CD1c-positive myeloid dendritic cell (primary cell): ENCODE data around the gene MTRF1.
A peak's percentile ranks its signal among the peaks of the same experiment; 100 is the strongest.
"Not testable (repeated sequence)": the region's sequence is repeated elsewhere in the genome, so short reads cannot be mapped to it uniquely, and the experiment has no call there.

ENCODE experiments used
- DNase-seq: peaks from one replicate; pipeline ENCODE4 v3.0.0-alpha.2; 2016; ENCODE audit errors: extremely low spot score

The MTRF1 gene

DNA sequence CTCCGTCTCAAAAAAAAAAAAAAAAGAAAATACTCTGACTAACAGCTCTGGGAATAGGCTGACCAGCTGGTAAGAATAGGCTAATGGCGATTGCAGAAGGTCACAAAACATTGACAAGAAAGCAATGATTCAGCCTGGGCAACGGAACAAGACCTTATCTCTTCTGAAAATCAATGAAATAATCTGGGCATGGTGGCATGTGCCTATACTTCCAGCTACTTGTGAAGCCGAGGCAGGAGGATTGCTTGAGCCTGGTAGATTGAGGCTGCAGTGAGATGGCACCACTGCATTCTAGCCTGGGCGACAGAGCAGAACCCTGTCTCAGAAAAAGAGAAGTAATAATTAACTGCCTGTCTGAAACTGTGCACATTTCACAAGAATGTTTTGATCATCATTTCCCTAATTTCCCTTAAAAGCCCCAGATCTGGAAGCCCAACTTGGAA lies 18.8 kb upstream of the MTRF1 start:
- peak; percentile 67 for DNase-seq

DNA sequence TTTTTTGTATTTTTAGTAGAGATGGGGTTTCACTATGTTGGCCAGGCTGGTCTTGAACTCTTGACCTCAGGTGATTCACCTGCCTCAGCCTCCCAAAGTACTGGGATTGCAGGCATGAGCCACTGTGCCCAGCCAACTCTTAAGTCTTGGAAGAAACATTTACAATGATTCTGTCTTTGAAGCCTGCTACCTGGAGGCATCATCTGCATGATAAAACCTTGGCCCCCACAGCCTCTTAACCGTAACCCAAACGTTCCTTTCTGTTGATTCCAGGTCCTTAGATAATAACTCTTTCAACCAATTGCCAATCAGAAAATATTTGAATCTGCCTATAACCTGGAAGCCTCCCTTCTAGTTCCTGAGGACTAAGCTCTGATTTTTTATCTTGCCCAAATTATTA lies 15.8 kb upstream of the MTRF1 start:
- not testable (repeated sequence) for DNase-seq

DNA sequence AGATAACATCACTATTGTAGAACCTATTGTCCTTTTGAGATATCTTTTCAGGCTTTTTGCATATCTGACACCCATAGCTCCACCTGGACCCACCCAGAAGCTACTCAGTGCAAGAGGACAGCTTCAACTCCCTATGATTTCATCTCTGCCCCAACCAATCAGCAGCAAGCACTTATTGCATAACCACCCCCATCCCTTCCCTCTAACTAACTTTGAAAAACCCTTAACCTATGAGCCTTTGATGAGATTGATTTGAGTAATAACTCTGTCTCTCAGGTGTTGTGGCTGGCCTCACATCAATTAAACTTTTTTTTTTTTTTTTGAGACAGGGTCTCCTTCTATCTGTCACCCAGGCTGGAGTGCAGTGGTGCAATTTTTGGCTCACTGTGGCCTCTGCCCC lies 13.4 kb upstream of the MTRF1 start:
- no peak for DNase-seq

DNA sequence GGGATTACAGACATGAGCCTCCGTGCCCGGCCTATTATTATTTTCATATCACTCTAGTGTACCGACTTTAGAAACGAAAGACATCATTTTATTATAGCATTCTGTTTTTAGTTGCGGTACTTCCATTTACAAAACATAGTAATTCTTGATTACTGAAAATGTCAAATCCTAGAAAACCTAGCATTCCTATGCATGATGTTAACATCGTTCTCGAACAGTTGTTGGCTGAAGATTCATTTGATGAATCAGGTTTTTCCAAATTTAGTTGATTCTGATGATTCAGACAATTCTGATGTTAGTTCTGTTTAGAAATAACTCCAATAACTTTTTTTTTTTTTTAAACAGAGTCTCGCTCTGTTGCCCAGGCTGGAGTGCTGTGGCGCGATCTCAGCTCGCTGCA lies 11.5 kb upstream of the MTRF1 start:
- DNase-seq = no peak

DNA sequence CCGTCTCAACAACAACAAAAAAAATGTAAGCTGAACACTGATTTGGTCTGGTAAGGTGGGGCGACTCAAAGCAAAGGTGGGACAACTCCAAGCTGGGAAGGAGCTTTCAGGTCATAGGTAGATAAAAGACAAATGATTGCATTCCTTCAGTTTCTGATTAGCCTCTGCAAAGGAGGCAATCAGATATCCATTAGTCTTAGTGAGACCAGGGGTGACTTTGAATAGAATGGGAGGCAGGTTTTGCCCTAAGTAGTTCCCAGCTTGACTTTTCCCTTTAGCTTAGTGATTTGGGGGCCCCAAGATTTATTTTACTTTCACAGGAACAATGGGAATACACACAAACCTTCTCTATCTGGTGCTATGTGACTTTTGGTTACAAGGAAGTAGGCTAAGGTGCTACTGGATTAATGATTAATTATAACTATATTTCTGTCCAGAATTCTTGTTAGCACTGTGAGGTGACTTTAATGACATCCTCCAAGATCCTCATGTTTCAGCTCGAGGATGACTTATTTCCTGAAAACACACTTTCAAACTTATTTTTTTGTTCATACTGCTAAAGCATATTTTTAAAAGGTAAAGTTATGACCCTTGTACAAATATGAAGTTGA lies 10.6 kb upstream of the MTRF1 start:
- DNase-seq = no peak

DNA sequence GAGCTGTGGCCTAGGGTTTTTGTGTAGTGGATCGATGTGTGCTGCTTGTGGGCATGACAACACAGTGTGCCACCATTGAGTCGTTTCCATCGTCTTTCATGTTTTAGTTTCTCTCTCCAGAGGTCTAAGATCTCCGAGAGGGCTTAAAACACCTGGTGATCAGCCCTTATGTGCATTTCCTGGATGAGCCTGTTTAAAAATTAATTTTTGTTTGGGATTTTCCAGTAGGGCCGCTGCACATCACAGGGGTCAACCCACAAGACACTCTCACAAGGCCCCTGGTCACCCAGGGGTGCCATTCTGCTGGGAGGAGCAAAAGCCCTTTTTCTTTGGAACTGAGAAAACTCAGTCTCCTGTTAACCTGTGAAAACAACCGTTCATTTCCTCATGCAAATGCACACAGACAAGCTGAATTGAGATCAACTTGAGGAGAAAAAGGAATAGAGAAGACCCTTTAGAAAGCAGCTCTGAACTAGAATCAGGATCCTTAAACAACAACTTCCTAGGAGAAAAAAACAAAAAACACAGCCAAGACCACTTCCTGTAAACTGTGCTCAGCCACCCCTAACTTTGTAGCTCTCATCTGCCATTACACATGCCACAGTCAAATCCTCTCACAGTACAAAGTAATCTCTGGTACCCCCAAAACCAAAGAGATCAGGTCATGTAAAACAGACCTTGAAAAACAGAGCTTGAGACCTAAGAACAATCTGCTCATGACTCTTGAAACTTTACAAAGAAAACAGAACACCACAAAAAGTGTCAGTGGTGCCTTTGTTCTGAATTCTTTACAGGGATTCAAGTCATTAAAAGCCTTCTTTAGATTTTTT lies 8.3 kb upstream of the MTRF1 start:
- DNase-seq = no peak

DNA sequence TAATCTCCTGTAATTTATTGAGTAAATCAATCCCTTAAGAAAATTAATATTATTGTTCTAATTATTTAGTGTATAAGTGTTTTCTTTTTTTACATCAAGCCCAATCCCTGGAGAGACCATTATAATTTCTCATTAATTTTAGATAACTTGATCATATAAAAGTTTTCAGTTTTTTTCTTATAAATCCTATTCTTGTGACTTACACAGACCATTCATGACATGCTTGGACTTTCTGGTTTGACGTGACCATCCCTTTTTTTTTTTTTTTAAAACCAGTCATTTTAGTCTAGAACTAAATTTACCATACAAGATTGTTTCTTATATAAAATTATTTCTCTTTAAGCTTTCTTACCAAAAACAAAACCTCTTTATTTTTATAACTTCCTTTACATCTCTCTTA lies 5.4 kb upstream of the MTRF1 start:
- no peak for DNase-seq

DNA sequence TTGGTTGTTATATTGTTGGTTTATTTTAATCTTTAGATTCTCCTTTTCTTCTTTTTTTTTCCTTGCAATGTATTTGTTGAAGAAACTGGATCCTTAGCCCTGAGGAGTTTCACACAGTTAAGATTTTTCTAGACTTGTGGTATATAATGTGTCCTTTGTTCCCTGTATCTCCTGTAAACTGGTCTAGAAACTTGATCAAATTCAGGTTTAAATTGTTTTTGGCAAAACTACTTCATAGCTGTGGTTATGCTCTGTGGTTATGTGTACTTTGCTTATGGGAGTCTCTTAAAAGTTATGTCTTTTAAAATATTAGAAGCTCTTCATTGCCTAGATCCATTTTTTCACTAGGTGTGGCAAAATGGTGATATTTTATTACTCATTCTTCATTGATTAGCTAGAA lies 3.7 kb upstream of the MTRF1 start:
- no peak for DNase-seq

DNA sequence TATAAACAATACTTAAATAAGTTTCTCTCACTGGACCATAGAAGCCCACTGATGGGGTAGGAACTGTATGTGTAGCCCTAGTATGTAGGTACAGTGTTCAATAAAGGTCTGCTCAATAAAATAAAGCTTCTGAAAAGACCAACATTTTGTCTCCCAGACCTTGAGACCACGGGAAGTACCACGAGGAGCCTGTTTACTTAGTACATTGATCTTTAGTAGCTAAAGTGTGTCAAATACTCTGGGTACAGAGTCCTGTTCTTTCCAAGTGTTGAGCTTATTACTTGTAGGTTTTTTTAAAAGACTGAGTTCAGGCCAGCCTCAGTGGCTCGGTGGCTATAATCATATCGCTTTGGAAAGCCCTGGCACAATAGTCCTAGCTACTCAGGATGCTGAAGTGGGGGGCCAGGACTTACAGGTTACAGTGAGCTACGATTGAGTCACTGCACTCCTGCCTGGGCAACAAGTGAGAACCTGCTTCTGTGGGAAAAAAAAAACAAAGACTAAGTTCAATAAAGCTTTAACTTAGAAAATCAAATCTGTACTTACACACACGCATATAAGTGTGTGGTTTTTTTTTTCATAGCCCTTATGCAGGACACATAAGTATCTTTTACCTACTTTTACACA lies 3.4 kb downstream of the MTRF1 start:
- no peak for DNase-seq

DNA sequence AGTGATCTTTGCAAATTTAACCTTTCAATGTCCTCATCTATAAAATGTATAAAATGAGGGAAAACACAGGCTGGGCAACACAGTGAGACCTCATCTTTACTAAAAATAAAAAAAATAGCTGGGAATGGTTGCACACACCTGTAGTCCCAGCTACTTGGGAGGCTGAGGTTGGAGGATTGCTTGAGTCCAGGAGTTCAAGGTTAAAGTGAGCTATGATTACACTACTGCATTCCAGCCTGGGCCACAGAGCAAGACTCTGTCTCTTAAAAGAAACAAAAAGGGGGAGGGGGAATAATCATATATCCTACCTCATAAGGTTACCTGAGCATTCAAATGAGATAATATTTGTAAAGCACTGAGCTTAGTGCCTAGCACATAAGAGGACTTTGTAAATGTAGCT lies 5.8 kb downstream of the MTRF1 start:
- no peak for DNase-seq

DNA sequence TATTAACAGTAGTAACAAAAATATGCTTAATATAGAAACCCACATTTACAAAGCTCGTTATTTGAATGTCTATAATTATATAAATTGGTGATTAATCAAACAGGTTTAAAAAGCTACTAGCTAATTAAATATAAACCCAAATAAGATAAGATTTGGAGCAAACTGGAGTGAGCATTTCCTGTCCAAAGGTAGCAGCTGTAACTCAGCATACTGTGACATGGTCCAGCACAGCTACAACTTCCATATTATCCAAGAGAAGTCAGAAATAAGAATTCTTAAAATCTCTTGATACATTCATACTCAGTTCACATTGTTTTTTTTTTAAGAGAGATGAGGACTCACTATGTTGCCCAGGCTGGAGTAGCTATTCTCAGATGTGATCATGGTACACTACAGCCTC lies 8.5 kb downstream of the MTRF1 start:
- DNase-seq = no peak

DNA sequence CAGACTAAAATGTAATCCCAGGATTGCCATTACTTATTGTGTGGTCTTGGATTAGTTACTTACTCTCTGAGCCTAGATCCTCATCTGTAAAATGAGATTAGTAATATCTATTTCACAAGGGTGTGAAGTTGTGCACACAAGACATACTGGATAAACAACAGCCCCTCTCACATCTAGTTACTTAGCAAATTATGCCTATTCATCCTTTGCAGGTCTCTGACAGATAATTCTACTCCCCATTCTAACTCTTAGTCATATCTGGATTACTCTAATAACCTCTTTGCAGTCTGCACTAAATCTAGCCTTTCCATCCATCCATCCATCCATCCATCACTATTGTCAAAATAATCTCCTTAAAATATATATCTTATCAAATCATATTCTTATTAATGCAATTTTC lies 12.4 kb downstream of the MTRF1 start:
- DNase-seq = no peak

DNA sequence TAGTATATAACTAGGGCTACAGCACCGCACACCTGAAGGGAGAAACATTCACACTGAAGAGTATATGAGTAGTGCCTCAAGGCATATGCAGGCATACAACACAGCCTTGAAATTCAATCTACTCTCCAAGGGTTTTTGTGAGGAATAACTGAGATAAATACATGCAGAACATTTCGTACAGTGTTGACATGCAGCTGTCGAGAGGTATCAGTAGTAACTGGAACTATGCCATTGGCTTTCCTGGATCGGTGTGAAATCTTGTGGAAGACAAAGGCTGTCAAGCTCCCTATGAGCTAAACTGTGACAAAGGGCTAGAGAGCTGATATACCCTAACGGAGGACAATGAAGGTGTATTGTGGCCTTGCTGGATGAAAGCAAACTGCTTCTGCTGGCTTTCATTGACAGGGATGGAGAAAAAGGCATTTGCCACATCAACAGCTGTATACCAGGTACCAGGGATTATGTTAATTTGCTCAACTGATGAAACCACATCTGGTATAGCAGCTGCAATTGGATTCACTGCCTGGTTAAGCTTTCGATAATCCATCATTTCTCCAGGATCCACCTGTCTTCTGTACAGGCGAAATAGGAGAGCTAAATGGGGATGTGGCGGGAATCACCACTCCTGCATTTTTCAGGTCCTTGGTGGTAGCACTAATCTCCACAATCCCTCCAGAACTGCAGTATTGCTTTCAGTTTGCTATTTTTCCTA lies 16.3 kb downstream of the MTRF1 start:
- no peak for DNase-seq

DNA sequence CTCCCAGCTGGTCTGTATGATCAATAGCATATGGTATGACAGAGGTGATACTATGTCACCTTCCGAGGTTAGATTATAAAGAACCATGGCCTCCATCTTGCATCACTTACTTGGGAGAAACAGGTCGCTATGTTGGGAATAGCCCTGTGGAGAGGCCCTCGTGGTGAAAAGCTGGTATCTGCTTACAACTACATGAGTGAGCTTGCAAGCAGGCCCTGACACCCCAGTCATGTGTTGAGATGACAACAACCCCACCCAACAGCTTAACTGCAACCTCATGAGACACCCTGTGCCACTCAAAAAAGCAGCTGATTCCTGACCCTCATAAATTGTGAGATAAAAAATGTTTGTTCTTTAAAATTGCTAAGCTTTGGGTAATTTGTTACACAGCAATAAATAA lies 18.8 kb downstream of the MTRF1 start:
- DNase-seq = no peak

DNA sequence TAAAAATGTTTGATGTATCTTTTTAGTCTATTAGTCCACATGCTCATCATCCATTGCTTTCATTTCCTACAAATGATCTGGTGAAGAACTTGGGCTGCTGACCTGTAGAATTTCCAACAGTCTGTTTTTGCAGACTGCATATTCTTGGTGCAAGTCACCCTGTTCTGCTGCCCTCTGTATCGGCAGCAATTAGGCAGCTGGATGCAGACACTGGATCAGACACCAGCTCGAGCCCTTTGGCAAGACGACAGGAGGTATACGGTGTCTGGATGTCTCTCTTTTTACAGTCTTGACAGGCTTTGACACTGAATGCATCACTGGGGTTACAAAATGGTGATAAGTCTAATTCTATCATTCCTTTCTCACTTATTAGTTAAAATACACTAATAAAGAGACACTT lies 21.8 kb downstream of the MTRF1 start:
- DNase-seq = no peak

DNA sequence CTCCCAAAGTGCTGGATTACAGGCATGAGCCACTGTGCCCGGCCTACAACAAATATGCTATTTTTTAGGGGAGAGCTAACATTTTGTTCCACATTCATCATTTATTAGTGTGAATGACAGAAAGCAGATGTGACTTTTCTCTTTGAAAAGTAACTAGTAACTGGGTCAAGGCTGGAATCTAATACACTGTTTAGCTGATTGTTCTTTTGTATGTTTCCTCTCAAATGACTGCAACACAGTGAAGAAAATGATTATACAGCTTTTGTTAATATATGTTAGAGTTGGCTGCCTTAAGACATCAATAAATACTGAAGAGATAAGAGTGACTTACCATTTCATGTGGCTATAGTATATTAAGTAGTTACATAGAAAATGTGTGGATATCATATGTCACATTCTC lies 27.0 kb downstream of the MTRF1 start:
- DNase-seq = no peak

DNA sequence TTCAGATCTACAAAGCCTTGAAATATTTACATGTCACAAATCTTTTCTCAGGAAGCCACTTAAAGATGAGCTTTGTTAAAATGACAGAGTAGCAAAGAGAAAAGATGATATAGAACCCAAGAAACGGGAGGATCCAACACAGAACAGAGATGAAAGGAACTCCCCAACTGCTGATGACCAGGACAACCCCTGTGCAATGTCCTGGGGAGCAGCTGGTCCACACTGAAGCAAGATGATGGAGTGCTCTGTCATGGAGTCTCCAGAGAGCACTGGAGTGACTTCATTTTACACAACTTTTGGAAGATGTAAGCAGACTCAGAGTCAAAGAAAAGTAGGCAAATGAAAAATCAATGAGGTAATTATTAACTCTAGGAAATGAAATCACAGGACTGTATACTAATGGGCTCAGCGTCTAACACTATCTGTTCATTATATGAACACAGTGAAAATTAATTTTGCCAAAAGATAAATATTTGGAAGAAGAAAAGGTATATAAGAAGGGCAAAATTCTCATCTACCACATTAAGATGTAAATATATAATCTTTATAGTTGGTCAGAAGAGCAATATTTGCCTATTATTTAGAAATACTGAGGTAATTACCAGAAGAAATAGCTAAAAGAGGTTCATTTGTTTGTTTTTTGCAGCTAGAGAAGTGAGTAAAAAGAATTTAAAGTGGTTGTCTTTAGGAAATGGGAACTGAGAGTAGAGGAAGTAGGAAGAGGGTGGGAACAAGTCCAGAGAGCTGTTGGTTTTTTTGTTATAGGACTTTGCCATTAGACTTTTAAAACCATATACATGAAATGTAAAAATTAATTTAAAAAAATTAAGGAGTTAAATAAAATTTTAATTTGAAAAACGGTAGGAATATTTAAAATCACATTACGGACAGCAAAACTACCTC lies 30.5 kb downstream of the MTRF1 start:
- peak; percentile 48 for DNase-seq

DNA sequence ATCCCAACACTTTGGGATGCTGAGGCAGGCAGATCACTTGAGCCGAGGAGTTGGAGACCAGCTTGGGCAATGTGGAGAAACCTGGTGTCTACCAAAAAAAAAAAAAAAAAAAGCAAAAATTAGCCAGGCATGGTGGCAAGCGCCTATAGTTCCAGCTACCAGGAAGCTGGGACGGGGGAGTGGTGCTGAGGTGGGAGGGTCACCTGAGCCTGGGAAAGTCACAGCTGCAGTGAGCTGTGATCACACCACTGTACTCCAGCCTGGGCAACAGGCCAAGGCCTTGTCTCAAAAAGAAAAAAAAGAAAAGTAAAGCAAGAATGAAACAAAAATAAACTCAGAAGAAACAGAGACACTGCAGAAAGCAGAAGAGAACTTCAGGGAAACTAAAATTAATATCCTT lies 31.6 kb downstream of the MTRF1 start:
- DNase-seq = no peak

DNA sequence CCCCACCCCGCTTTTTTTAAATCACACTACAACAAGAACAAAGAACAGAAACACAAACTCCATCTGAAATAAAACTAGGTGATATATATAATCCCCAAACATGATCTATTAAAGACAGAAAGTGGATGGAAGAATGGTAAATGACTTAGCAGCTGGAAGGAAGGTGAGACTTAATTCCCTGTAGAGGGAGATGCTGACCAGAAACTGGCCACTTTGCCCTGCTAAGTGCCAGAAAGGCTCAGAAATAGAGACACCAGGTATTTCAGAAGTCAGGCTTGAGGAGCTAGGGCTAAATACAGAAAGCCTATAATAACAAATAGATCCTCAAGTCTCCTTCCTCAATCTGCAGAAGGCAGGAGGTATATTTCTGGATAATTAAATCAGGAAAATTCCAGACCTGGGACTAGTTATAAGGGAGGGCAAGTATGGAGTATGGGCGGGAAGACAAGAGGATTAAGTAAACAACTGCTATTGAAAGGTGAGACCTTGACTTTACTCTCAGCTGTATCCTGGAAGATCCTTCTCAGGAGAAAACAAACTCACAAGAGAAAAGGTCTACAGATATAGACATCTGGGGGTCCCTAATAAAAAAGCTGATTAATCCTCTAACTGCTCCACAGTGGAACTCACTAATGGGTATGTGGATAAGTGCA lies 32.2 kb downstream of the MTRF1 start:
- no peak for DNase-seq

DNA sequence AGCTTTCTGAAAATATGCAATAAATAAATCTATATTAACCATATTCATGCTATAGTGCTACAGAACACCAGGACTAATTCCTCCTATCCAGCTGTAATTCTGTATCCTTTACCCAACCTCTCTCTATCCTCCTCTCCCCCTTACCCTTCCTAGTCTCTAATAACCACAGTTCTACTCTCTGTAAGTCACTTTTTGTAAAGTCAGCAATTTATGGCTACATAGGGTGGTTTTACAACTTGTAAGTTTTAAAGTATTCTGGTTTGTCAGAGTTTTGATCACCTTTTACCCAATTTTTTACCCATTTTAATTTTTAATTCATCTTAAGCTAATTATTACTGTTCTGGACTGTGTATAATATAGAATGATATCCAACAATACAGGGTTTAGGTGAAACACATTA lies 34.0 kb downstream of the MTRF1 start:
- no peak for DNase-seq
